ENCODE measurements around the gene FBN2.

FBN2 gene

DNA sequence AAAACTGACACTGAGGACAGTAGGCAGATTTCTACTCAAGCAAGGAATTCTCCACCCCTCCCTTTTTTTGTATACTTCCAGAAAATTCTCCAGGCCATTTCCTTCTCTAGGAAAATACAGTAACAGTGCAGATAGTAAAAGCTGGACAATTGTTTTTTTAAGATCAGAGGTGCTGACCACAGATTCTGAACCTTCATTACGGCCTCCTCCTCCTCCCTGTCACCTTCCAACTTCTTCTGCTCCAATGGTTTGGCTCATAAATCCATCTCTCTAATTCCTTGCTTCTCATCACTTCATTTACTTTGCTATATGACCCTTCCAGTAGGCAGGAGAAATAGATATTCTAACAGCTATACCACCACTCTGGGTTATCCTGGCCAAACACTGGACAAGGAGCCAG, 220.6 kb downstream of the FBN2 start:
- TF ChIP-seq, protein P1, sequence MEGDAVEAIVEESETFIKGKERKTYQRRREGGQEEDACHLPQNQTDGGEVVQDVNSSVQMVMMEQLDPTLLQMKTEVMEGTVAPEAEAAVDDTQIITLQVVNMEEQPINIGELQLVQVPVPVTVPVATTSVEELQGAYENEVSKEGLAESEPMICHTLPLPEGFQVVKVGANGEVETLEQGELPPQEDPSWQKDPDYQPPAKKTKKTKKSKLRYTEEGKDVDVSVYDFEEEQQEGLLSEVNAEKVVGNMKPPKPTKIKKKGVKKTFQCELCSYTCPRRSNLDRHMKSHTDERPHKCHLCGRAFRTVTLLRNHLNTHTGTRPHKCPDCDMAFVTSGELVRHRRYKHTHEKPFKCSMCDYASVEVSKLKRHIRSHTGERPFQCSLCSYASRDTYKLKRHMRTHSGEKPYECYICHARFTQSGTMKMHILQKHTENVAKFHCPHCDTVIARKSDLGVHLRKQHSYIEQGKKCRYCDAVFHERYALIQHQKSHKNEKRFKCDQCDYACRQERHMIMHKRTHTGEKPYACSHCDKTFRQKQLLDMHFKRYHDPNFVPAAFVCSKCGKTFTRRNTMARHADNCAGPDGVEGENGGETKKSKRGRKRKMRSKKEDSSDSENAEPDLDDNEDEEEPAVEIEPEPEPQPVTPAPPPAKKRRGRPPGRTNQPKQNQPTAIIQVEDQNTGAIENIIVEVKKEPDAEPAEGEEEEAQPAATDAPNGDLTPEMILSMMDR (IDR thresholded peaks at IDR 0.05; ENCODE audit: borderline replicate concordance, control extremely low read depth, extremely low read depth, insufficient read depth, missing control alignments) = no peak
- DNase-seq (ENCODE audit: low spot score) = no peak
- in situ Hi-C loops (cut with MboI; ENCODE audit: low sequenced_read_pairs, unreplicated experiment) = no loop called here

DNA sequence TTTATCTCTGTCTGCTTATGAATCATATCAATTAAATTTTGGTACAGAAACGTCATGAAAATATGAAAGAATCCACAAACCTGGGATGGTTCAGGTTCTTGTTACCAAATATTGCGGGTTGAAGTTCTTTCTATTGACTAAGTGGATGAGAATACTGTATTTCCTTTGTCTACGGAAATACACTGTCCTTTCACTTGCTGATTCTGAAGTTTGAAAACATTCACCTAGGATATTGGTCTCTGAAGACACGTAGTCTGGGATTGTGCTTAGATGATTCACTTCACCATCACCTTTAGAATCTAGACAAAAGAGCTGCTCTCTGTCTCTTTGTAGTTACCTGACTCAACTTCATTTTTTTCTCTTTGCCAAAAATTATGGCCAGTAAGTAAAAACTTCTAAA, 222.4 kb downstream of the FBN2 start:
- DNase-seq (ENCODE audit: low spot score) = no peak
- in situ Hi-C loops (cut with MboI; ENCODE audit: low sequenced_read_pairs, unreplicated experiment) = no loop called here
- TF ChIP-seq, protein P1 (IDR thresholded peaks at IDR 0.05; ENCODE audit: borderline replicate concordance, control extremely low read depth, extremely low read depth, insufficient read depth, missing control alignments) = no peak

DNA sequence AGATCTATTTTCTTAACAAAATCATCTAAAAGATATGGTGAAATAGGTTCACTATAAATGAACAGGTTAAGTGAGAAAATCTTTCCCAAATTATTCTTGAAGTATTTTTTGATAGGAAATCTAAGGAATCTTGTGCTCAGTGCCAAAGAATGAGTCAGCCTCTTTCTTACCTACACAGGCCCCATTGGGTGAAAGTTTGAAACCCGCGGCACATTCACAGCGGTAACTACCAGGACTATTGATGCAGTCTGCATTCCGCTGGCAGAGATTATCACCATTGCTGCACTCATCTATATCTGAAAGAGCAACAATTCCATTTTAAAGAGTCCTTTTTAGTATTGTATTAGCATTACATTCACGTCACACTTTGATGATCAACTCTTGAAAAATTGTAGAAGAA, 232.7 kb downstream of the FBN2 start:
- TF ChIP-seq, protein P1 (IDR thresholded peaks at IDR 0.05; ENCODE audit: borderline replicate concordance, control extremely low read depth, extremely low read depth, insufficient read depth, missing control alignments) = no peak
- in situ Hi-C loops (cut with MboI; ENCODE audit: low sequenced_read_pairs, unreplicated experiment) = no loop called here
- no peak for DNase-seq (ENCODE audit: low spot score)

DNA sequence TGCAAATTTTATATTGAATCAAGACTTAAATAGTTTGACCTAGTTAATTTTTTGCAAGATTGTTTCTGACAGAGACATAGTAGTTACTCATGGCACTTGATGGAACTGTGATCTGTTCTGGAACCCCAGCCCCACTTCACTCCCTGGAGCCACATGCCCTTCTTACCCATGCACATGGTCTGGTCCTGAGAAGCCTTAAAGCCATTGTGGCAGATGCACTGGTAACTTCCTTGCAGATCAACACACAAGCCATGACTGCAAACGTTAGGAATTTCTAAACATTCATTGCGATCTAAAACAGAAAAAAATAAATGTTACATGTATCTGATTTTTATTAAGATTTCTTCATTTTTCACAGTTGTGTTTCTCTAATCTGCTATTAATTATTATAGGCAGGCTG, 233.3 kb downstream of the FBN2 start:
- in situ Hi-C loops (cut with MboI; ENCODE audit: low sequenced_read_pairs, unreplicated experiment) = no loop called here
- DNase-seq (ENCODE audit: low spot score) = no peak
- TF ChIP-seq, protein P1 (IDR thresholded peaks at IDR 0.05; ENCODE audit: borderline replicate concordance, control extremely low read depth, extremely low read depth, insufficient read depth, missing control alignments) = no peak

DNA sequence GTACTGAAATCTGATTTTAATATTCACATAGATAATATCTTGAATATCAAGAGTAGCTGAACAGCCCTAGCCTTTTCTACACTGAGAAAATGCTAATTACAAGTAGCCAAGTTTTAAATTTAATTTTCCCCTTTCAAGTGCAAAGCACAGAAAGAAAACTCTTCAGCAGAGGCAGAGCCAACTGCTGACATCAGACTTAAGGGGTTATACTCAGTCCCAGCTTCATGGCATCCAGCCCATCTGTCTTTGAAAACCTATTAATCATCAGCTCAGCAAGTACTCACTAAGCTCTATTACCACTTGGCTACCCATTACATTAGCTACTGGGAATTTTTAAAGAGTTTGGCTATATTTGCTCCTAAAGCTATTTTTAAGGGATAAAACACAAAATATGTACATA, 234.0 kb downstream of the FBN2 start:
- in situ Hi-C loops (cut with MboI; ENCODE audit: low sequenced_read_pairs, unreplicated experiment) = no loop called here
- no peak for DNase-seq (ENCODE audit: low spot score)
- TF ChIP-seq, protein P1 (IDR thresholded peaks at IDR 0.05; ENCODE audit: borderline replicate concordance, control extremely low read depth, extremely low read depth, insufficient read depth, missing control alignments) = no peak

DNA sequence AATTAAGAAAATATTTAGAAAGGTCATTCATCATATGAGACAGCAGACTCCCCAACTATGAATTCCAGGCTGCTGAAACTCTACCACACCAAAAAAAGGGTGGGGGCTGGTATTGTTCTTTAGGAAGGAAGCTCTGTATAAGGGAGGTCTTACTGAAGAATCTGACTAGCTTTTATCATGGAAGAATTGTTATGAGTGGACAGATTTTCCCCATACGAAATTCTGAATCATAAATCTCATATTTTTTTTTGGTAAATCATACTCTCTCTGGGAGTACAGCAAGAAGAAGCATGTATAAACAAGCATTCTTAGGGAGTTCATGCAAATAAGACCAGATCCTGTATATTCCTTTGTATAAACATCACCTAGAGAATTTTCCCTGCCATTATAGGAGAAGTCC, 234.5 kb downstream of the FBN2 start:
- in situ Hi-C loops (cut with MboI; ENCODE audit: low sequenced_read_pairs, unreplicated experiment) = no loop called here
- TF ChIP-seq, protein P1 (IDR thresholded peaks at IDR 0.05; ENCODE audit: borderline replicate concordance, control extremely low read depth, extremely low read depth, insufficient read depth, missing control alignments) = no peak

DNA sequence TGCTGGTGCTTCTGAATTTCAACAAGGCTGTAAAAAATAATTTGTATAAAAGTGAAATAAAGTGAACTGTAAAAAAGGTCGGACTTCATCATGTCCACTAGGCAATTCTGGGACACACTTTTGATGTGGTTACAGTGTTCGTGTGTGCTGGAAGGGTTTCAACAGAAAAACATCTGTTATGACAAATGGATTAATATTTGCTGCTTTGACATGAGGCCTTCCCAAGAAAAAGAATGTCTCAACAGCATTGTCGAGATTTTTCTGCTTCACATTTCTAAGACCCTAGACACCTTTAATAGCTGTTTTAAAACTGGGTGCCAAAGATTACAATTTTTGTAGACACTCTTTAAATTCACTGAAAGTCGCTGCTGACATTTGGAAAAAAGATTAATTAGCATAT, 237.9 kb downstream of the FBN2 start:
- in situ Hi-C loops (cut with MboI; ENCODE audit: low sequenced_read_pairs, unreplicated experiment) = no loop called here
- DNase-seq (ENCODE audit: low spot score) = no peak
- TF ChIP-seq, protein P1 (IDR thresholded peaks at IDR 0.05; ENCODE audit: borderline replicate concordance, control extremely low read depth, extremely low read depth, insufficient read depth, missing control alignments) = no peak

More for the DNA sequence above, 234.5 kb downstream of the FBN2 start:
- no peak for DNase-seq (ENCODE audit: low spot score)
